GM19240 (cell line): ENCODE data around the gene FAM216A.
"Not testable (repeated sequence)": the region's sequence is repeated elsewhere in the genome, so short reads cannot be mapped to it uniquely, and the experiment has no call there.

Source experiments
- DNase-seq: peaks from one replicate; pipeline ENCODE4 v3.0.0; 2011; ENCODE audit warnings: low spot score; ENCODE audit not compliant: insufficient read length

The FAM216A gene, protein sequence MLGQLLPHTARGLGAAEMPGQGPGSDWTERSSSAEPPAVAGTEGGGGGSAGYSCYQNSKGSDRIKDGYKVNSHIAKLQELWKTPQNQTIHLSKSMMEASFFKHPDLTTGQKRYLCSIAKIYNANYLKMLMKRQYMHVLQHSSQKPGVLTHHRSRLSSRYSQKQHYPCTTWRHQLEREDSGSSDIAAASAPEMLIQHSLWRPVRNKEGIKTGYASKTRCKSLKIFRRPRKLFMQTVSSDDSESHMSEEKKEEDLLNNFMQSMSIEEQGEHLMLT

DNA sequence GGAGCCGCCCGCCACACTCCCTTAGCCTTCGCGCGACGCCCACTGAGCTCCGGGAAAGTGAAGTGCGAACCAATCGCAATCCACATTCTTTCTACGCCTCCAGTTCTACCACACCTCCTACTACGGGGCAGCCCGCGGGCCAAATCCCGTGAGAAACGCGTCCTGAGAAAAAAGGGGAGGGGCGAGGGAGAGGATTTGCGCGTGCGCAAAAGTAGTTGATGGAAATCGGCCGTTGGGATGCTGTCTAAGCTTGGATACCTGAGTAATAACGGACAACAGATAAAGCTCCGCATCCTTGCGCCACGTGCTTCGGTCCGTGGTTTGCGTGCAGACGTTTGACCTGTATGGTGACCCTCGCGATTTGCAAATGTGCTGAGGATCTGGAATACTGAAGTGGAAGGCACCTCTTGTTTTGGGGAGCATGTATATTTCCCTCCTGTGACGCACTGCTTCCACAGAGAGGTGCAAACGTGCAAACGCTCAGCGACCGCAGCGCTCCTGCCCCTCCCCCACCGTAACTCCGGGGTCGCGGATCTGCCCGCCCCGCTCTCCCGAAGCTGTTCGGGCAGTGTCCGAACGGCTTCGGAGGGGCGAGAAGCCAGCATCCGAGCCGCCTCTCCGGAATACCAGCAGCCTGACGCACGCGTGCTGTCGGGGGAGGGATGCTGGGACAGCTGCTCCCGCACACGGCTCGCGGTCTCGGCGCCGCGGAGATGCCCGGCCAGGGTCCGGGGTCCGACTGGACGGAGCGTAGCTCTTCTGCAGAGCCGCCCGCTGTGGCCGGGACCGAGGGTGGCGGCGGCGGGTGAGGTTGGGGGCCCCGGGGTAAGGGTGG lies at the start of gene FAM216A, which contains the start of gene GPN3:
Gene FAM216A (plus strand): TSS at position 632 of the 835 bp plus-strand sequence. CDS start 31 bp downstream, at position 663.
Gene GPN3 (minus strand): TSS at position 44 of the 835 bp plus-strand sequence. CDS start 54 bp downstream, outside the sequence.
- peak; percentile 87 for DNase-seq

GRCh38 chr12:110420644-110421043 lies 48.0 kb upstream of the FAM216A start:
- not testable (repeated sequence) for DNase-seq

DNA sequence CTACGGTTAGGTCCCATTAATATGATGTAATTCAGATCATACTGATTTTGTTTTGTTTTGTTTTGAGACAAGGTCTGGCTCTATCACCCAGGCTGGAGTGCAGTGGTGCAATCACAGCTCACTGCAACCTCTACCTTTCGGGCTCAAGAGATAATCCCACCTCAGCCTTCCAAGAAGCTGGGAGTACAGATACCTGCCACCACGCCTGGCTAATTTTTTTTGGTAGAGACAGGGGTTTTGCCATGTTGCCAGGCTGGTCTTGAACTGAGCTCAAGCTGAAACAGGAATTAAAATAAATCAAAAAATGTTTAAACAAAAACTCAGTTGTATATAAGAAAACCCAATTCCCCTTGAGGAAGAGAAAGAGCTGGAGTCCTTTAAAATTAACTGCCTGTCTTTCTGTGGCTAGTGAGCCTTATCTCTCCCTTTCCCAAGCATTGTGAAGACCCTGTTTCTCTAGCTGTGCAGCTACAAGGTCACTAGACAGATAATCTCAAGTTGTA lies 47.4 kb upstream of the FAM216A start:
- DNase-seq: no peak

GRCh38 chr12:110421701-110422100 lies 46.9 kb upstream of the FAM216A start:
- no peak for DNase-seq

DNA sequence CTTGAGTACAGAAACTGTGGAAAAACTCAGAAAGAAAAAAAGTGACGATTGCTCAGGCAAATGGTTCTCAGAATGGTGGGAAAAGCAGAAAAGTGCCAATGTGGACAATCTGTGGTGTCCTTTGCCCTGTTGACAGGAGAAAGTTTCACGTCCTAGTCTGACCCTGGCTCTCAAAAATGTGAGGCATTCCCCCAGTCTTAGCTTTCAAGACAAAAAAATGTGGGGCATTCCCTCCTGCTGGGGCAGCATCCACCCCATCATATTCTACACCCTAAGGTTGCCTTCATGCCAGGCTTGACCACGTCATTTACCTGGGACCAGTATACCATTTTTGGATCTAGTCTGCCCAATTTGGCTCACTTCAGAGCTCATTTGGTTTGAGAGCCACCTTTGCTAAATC lies 44.4 kb upstream of the FAM216A start:
- DNase-seq: no peak

GRCh38 chr12:110426406-110426805 lies 42.2 kb upstream of the FAM216A start:
- DNase-seq: no peak

GRCh38 chr12:110429676-110430075 lies 39.0 kb upstream of the FAM216A start:
- not testable (repeated sequence) for DNase-seq

DNA sequence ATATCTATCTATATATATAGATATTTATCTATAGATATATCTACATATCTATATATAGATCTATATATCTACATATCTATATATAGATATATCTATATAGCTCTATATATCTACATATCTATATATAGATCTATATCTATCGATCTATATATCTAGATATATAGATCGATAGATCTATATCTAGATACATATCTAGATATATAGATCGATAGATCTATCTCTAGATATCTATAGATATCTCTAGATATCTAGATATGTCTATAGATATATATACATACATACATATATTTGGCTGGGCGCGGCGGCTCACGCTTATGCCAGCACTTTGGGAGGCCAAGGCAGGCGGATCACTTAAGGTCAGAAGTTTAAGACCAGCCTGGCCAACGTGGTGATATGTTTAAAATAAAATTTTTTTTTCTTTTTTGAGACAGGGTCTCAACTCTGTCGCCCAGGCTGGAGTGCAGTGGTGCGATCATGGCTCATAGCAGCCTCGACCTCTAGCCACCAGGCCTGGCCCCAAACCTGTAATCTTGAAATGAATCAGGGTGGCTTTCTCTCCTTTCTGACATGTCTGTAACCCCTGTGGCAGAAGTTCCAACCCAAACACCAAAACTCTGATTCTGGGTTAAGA lies 36.6 kb upstream of the FAM216A start:
- no peak for DNase-seq

GRCh38 chr12:110436231-110436630 lies 32.4 kb upstream of the FAM216A start:
- no peak for DNase-seq

DNA sequence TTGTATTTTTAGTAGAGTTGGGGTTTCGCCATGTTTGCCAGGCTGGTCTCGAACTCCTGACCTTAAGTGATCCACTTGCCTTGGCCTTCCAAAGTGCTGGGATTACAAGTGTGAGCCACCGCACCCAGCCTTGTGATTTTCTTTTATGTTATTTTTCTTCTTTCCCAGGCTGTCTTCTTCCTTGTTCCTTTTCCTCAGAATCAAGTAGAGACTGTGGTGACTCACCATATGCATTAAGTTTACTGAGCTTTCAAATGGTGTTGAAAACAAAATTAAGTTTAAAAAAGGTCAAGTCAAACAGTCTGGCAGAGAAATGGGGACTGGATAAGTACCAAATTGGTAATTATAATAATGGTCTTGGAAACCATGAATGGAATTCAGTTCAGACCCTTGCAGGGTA lies 24.2 kb upstream of the FAM216A start:
- DNase-seq: no peak

DNA sequence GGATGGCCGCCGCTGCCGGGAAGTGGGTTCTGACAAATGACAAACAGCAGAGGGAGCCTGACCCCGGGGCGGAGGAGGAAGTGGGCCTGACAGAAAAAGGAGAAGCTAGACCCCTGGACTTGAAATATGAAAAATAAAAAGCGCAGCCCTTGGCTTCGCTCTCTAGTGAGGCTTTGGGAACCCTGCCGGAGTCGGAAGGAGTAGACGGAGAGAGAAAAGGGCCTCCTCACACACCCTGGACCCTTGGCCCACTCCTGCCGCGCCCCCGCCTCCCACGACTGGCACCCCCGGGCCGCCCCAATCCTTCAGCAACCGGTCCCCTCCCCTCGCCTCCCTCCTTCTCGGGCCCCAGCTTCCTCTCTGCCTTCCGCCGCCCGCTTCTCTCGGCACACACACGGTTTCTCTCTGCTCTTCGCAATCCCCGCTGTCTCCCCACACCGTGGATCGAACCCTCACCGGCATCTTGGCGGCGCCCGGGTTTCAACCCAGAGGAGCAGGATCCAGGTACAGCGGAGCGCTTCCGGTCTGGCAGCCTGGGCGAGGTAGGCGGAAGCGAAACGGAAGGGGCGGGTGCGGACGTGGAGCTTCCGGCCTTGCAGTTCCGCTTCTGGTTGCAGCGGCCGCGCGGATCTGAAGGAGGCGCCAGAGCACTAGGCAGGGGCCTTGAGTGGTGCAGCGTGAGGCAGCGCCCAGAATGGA lies 18.7 kb upstream of the FAM216A start, which contains the start of gene ARPC3:
Gene ARPC3 (minus strand): TSS at position 539 of the 699 bp plus-strand sequence. CDS start 77 bp downstream, at position 462.
- DNase-seq: peak; percentile 70

DNA sequence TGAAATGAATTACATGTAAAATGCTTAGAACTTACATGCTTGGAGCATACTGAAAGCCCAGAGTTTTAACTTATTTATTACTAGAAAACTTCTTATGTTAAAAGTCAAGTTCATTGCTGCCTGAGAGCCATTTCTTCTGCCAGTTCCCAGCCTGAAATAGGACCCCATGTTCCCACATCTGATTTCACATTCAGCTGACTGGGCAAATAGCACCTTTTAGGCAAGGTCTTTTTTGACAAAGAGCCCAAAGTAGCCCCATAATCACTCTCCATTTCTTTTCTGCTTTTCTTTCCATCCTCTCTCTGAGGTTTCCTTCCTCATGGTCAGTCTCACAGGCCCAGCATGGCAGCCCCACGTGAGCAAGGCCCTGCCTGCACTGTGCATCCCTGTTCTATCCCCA lies 17.4 kb upstream of the FAM216A start:
- DNase-seq: no peak

- DNase-seq: no peak
These were observed 14.9 kb upstream of the FAM216A start for GRCh38 chr12:110453569-110454296.

DNA sequence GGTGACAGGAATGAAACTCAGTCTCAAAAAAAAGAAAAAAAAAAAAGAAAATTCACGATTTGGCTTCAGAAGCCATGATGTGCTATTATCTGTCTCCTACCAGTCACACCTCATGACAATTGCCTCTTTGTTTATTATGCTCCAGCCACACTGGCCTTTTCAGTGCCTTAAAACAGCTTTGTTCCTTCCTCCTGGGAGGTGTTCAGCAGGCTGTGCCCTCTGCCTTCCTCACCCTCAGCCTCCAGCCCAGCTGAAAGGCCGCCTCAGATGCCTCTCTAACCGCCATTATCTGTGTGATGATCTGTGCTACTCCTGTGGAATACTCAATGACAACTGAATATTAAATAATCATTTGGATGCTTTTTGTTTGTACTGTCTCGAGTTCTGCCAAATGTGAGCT lies 9.9 kb upstream of the FAM216A start:
- DNase-seq: no peak

DNA sequence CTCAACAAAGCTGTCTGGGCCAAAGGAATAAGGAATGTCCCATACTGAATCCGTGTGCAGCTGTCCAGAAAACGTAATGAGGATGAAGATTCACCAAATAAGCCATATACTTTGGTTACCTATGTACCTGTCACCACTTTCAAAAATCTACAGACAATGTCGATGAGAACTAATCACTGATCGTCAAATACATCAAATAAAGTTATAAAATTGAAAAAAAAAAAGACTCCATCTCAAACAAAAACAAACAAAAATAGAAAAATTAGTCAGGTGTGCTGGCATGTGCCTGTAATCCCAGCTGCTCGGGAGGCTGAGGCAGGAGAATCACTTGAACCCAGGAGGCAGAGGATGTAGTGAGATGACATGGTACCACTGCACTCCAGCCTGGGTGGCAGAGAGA lies 7.5 kb upstream of the FAM216A start:
- not testable (repeated sequence) for DNase-seq

DNA sequence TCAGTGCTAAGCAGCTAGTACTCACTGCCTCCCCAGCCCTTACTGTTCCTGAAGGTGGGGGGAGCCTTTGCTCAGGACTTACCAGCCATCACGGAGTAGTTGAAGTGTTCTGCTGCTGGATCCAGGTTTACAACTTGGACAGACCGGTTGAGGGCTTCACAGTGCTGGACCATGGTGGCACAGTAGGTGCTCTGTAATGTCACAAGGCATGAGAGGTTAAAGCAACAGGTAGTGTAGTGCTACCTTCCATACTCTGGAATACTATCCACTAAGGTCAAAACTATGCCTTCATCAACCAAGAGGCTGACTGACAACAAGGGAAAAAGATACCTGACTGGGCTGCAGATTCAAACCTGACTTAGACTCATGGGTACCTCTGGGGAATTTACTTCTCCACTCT lies 3.6 kb upstream of the FAM216A start:
- DNase-seq: no peak

GRCh38 chr12:110465765-110466164 lies 2.9 kb upstream of the FAM216A start:
- not testable (repeated sequence) for DNase-seq

GRCh38 chr12:110466791-110467190 lies 1.9 kb upstream of the FAM216A start:
- DNase-seq: no peak

DNA sequence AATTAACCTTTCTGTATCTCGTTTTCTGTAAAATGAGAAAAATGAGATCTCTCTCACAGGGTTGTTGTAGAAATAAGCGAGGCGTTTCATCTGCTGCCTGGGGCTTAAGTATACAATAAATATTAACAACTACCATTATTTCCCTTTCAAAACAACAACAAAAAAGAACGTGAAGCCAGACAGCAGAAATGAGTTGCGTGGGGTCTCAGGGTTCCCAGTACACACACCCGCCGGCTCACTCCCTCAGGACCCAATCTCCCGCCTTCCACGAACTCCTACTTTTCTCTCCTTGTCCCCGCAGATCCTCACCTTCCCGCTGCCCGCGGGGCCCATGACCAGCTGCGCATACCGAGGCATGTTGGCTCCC lies 815 bp upstream of the FAM216A start:
- no peak for DNase-seq

DNA sequence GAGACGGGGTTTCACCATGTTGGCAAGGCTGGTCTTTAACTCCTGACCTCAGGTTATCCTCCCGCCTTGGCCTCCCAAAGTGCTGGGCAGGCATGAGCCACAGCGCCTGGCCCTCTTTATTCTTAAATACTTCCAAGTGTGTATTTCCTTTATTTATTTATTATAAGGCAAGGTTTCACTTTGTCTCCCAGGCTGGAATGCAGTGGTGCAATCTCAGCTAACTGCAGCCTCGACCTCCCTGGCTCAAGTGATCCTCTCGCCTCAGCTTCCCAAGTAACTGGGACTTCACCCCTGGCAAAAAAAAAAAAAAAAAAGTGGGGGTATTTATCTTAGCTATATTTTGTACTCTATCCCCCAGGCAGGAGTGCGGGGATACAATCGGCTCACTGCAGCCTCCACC lies 6.8 kb downstream of the FAM216A start:
- no peak for DNase-seq
